Measurements from ENCODE around the gene GPR171. TPM values are rescaled to one million over a fixed set of nuclear protein-coding genes. Genes with fewer than 3 reads are reported as not detected.

GPR171 gene
- total and polyA plus RNA-seq, 2 of the 13 experiments (the other 11 are each of a cell fraction or from before 2014, with no cell fraction given) = not detected

DNA sequence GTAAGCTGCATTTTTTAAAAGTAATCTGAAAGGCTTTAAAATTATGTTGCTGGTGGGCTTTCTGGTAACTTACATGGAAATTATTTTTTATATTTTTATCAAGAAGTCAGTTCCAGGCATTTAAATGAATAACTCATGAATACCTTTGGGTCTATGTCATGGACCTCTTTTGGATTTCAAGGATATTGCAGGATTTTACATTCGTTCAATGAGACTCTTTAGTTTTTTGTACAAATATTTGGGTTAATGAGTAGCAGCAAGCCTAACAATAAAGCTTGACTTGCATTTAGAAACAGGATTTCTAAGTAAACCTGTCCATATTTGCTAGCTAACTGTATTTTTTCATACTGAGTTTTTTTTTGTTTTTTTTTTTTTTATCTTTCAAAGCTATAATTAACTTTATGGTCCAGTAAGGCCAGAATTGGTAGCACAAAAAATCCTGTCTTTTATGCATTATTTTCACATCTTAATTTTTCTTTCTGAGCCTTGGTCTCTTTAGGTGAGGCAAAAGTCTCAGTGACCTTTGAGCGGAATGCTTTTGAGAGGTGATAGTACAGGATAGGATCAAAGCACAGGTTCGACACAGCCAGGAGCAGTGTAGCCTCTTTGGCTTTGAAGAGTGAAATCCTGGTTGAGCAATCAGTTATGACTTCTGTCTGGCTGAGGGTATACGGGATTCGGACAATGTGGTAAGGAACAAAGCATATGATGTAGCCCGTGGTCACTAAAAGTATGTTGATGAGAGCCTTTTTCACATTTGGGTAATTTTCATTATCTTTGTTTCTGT, 4.8 kb downstream of the GPR171 start (continued):
- TF ChIP-seq, protein P1, sequence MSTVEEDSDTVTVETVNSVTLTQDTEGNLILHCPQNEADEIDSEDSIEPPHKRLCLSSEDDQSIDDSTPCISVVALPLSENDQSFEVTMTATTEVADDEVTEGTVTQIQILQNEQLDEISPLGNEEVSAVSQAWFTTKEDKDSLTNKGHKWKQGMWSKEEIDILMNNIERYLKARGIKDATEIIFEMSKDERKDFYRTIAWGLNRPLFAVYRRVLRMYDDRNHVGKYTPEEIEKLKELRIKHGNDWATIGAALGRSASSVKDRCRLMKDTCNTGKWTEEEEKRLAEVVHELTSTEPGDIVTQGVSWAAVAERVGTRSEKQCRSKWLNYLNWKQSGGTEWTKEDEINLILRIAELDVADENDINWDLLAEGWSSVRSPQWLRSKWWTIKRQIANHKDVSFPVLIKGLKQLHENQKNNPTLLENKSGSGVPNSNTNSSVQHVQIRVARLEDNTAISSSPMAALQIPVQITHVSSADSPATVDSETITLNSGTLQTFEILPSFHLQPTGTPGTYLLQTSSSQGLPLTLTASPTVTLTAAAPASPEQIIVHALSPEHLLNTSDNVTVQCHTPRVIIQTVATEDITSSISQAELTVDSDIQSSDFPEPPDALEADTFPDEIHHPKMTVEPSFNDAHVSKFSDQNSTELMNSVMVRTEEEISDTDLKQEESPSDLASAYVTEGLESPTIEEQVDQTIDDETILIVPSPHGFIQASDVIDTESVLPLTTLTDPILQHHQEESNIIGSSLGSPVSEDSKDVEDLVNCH (CRISPR knock-in tag; IDR thresholded peaks at IDR 0.05) = no peak
- TF ChIP-seq ZSCAN9 (CRISPR knock-in tag; IDR thresholded peaks at IDR 0.05; ENCODE audit: borderline replicate concordance) = peak; percentile 86
- TF ChIP-seq ZSCAN30 (CRISPR knock-in tag; IDR thresholded peaks at IDR 0.05) = no peak
- no peak for TF ChIP-seq REL (CRISPR knock-in tag; conservative IDR thresholded peaks at IDR 0.05)
- TF ChIP-seq, protein P2, sequence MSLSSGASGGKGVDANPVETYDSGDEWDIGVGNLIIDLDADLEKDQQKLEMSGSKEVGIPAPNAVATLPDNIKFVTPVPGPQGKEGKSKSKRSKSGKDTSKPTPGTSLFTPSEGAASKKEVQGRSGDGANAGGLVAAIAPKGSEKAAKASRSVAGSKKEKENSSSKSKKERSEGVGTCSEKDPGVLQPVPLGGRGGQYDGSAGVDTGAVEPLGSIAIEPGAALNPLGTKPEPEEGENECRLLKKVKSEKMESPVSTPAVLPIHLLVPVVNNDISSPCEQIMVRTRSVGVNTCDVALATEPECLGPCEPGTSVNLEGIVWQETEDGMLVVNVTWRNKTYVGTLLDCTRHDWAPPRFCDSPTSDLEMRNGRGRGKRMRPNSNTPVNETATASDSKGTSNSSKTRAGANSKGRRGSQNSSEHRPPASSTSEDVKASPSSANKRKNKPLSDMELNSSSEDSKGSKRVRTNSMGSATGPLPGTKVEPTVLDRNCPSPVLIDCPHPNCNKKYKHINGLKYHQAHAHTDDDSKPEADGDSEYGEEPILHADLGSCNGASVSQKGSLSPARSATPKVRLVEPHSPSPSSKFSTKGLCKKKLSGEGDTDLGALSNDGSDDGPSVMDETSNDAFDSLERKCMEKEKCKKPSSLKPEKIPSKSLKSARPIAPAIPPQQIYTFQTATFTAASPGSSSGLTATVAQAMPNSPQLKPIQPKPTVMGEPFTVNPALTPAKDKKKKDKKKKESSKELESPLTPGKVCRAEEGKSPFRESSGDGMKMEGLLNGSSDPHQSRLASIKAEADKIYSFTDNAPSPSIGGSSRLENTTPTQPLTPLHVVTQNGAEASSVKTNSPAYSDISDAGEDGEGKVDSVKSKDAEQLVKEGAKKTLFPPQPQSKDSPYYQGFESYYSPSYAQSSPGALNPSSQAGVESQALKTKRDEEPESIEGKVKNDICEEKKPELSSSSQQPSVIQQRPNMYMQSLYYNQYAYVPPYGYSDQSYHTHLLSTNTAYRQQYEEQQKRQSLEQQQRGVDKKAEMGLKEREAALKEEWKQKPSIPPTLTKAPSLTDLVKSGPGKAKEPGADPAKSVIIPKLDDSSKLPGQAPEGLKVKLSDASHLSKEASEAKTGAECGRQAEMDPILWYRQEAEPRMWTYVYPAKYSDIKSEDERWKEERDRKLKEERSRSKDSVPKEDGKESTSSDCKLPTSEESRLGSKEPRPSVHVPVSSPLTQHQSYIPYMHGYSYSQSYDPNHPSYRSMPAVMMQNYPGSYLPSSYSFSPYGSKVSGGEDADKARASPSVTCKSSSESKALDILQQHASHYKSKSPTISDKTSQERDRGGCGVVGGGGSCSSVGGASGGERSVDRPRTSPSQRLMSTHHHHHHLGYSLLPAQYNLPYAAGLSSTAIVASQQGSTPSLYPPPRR (CRISPR knock-in tag; IDR thresholded peaks at IDR 0.05; ENCODE audit: borderline replicate concordance) = peak; percentile 88
- 0 out of 2 replicates have a peak, but pooled peaks have one; percentile 36 for TF ChIP-seq MIER2 (CRISPR knock-in tag; IDR thresholded peaks at IDR 0.05)
- TF ChIP-seq RAD51 (IDR thresholded peaks at IDR 0.05; ENCODE audit: borderline replicate concordance) = no peak
- no peak for TF ChIP-seq ELF1 (CRISPR knock-in tag; IDR thresholded peaks at IDR 0.05)
- no peak for TF ChIP-seq AKAP8 (CRISPR knock-in tag; IDR thresholded peaks at IDR 0.05)
- no peak for TF ChIP-seq ZNF841 (CRISPR knock-in tag; IDR thresholded peaks at IDR 0.05; ENCODE audit: borderline replicate concordance)
- no peak for TF ChIP-seq MZF1 (CRISPR knock-in tag; IDR thresholded peaks at IDR 0.05; ENCODE audit: borderline replicate concordance)
- TF ChIP-seq ZZZ3 (CRISPR knock-in tag; IDR thresholded peaks at IDR 0.05; ENCODE audit: borderline replicate concordance) = no peak
- TF ChIP-seq ZSCAN25 (CRISPR knock-in tag; IDR thresholded peaks at IDR 0.05) = peak; percentile 30; the same call in 1 of the 2 replicates
- peak; percentile 90 for TF ChIP-seq MED1 (CRISPR knock-in tag; IDR thresholded peaks at IDR 0.05)
- TF ChIP-seq, protein P3, sequence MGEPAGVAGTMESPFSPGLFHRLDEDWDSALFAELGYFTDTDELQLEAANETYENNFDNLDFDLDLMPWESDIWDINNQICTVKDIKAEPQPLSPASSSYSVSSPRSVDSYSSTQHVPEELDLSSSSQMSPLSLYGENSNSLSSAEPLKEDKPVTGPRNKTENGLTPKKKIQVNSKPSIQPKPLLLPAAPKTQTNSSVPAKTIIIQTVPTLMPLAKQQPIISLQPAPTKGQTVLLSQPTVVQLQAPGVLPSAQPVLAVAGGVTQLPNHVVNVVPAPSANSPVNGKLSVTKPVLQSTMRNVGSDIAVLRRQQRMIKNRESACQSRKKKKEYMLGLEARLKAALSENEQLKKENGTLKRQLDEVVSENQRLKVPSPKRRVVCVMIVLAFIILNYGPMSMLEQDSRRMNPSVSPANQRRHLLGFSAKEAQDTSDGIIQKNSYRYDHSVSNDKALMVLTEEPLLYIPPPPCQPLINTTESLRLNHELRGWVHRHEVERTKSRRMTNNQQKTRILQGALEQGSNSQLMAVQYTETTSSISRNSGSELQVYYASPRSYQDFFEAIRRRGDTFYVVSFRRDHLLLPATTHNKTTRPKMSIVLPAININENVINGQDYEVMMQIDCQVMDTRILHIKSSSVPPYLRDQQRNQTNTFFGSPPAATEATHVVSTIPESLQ (CRISPR knock-in tag; conservative IDR thresholded peaks at IDR 0.05) = no peak
- TF ChIP-seq RARA (CRISPR knock-in tag; IDR thresholded peaks at IDR 0.05) = peak; percentile 91
- TF ChIP-seq CC2D1A (CRISPR knock-in tag; IDR thresholded peaks at IDR 0.05) = no peak
- no peak for TF ChIP-seq HNRNPH1 (optimal IDR thresholded peaks at IDR 0.05; ENCODE audit: low read depth, low read length)
- TF ChIP-seq HDAC6 (IDR thresholded peaks at IDR 0.05; ENCODE audit: low read depth, low read length) = no peak
- TF ChIP-seq MTF2 (CRISPR knock-in tag; IDR thresholded peaks at IDR 0.05; ENCODE audit: borderline replicate concordance) = no peak
- no peak for TF ChIP-seq FOXM1 (CRISPR knock-in tag; IDR thresholded peaks at IDR 0.05)

All from HepG2 (cell line).